Bronchial epithelial cell (primary cell): ENCODE data around the gene DAB2IP. TPM values are rescaled to one million over a fixed set of nuclear protein-coding genes. Genes with fewer than 3 reads are reported as not detected.

ENCODE experiments used
- DNase-seq: peaks from one replicate; pipeline ENCODE4 v3.0.0-alpha.2; 2010; ENCODE audit warnings: low read depth
- FAIRE-seq: peaks from 2 replicates; lab custom pipeline; 2011; peaks lifted over from hg19 to GRCh38; lab: Jason Lieb, UNC
- H3K27me3 ChIP-seq: 2 replicates; pipeline ENCODE4 v1.5.1; 2011; ENCODE audit warnings: low read length; ENCODE audit not compliant: control insufficient read depth, insufficient read depth
- H3K36me3 ChIP-seq: 2 replicates; pipeline ENCODE4 v1.5.1; 2011; ENCODE audit warnings: low read length; ENCODE audit not compliant: control insufficient read depth, insufficient read depth
- H3K4me3 ChIP-seq: 2 replicates; pipeline ENCODE4 v1.5.1; 2011; ENCODE audit warnings: mild to moderate bottlenecking, low read depth, low read length, control low read depth
- CTCF ChIP-seq: IDR thresholded peaks from 2 replicates; pipeline ENCODE4 v1.5.1; 2011; ENCODE audit warnings: mild to moderate bottlenecking, moderate library complexity, low read length, control low read depth, inconsistent platforms; ENCODE audit not compliant: insufficient read depth, severe bottlenecking
- total RNA-seq: library from RNA; depleted of rRNA; stranded (reverse); fragments of >200 nt; gene quantifications from 2 replicates; pipeline ENCODE4 v1.2.1, GENCODE V29; 2014

The DAB2IP gene
- total RNA-seq, 1 donor from 2014 or later = 8.4 TPM

GRCh38 chr9:121763131-121763530 lies 111.7 kb downstream of the DAB2IP start:
- no peak for FAIRE-seq
- TF ChIP-seq CTCF = no peak
- peaks cover 69% of the 10 kb centered on the region for H3K36me3 ChIP-seq

GRCh38 chr9:121763561-121764370 lies 112.3 kb downstream of the DAB2IP start:
- H3K27me3 ChIP-seq = no peaks in the 10 kb centered on the region
- FAIRE-seq (no peak), DNase-seq (no peak)
- no peak for TF ChIP-seq CTCF
- H3K4me3 ChIP-seq = no peak overlapping the region
- H3K36me3 ChIP-seq = peaks cover 70% of the 10 kb centered on the region

More at GRCh38 chr9:121763131-121763530, 111.7 kb downstream of the DAB2IP start:
- no peak for DNase-seq
- H3K4me3 ChIP-seq = no peak overlapping the region
- H3K27me3 ChIP-seq = no peaks in the 10 kb centered on the region

GRCh38 chr9:121764371-121764730 lies 112.9 kb downstream of the DAB2IP start:
- DNase-seq (no peak), FAIRE-seq (no peak)
- H3K36me3 ChIP-seq = peaks cover 69% of the 10 kb centered on the region
- no peak for TF ChIP-seq CTCF
- no peak overlapping the region for H3K4me3 ChIP-seq
- H3K27me3 ChIP-seq = no peaks in the 10 kb centered on the region

GRCh38 chr9:121765021-121765950 lies 113.9 kb downstream of the DAB2IP start:
- no peak for FAIRE-seq
- Histone ChIP-seq H3K27me3 (no peaks in the 10 kb centered on the region), H3K36me3 (peaks cover 73% of the 10 kb centered on the region), H3K4me3 (no peak overlapping the region)
- no peak for TF ChIP-seq CTCF
- peak; percentile 28 for DNase-seq

GRCh38 chr9:121766081-121766683 lies 114.7 kb downstream of the DAB2IP start:
- no peak for DNase-seq
- Histone ChIP-seq H3K27me3 (no peaks in the 10 kb centered on the region), H3K4me3 (no peak overlapping the region), H3K36me3 (peaks cover 74% of the 10 kb centered on the region)
- FAIRE-seq = no peak
- no peak for TF ChIP-seq CTCF
